HUES6 (cell line): Measurements from ENCODE around the gene CACNA1B.

Experiments
- H3K27ac ChIP-seq: 2 replicates; pipeline ENCODE4 v1.7.0; 2013; ENCODE audit warnings: low read depth, mild to moderate bottlenecking, low read length, inconsistent platforms
- H3K27me3 ChIP-seq: 2 replicates; pipeline ENCODE4 v1.6.1; 2013; ENCODE audit warnings: low read length; ENCODE audit not compliant: control insufficient read depth, insufficient read depth
- H3K36me3 ChIP-seq: 2 replicates; pipeline ENCODE4 v1.6.1; 2013; ENCODE audit warnings: low read length; ENCODE audit not compliant: control insufficient read depth, insufficient read depth
- H3K4me1 ChIP-seq: 2 replicates; pipeline ENCODE4 v1.6.1; 2013; ENCODE audit warnings: low read length; ENCODE audit not compliant: control insufficient read depth, insufficient read depth
- H3K4me3 ChIP-seq: 2 replicates; pipeline ENCODE4 v1.5.1; 2013; ENCODE audit warnings: low read depth, low read length
- H3K9ac ChIP-seq: one replicate; pipeline ENCODE4 v1.6.1; 2013; ENCODE audit warnings: mild to moderate bottlenecking, low read length
- H3K9me3 ChIP-seq: 2 replicates; pipeline ENCODE4 v1.6.1; 2013; ENCODE audit warnings: low read depth, low read length; ENCODE audit not compliant: control insufficient read depth, insufficient read depth

Gene CACNA1B

GRCh38 chr9:137955586-137955985, 78.0 kb downstream of the CACNA1B start:
- H3K27ac ChIP-seq: no peak overlapping the region
- no peak overlapping the region for H3K9ac ChIP-seq
- no peak overlapping the region for H3K4me3 ChIP-seq
- peaks cover 4% of the 10 kb centered on the region; the same call in 1 of the 2 replicates for H3K36me3 ChIP-seq
- H3K4me1 ChIP-seq: no peaks in the 10 kb centered on the region
- H3K9me3 ChIP-seq: no peaks in the 10 kb centered on the region
- H3K27me3 ChIP-seq: no peaks in the 10 kb centered on the region

GRCh38 chr9:137956039-137956438, 78.5 kb downstream of the CACNA1B start:
- Histone ChIP-seq H3K4me3 (no peak overlapping the region), H3K4me1 (no peaks in the 10 kb centered on the region), H3K27ac (no peak overlapping the region), H3K9ac (no peak overlapping the region), H3K9me3 (no peaks in the 10 kb centered on the region), H3K27me3 (no peaks in the 10 kb centered on the region), H3K36me3 (peaks cover 4% of the 10 kb centered on the region; the same call in 1 of the 2 replicates)

GRCh38 chr9:137956688-137957385, 79.3 kb downstream of the CACNA1B start:
- no peaks in the 10 kb centered on the region for H3K27me3 ChIP-seq
- no peaks in the 10 kb centered on the region for H3K4me1 ChIP-seq
- peaks cover 4% of the 10 kb centered on the region; the same call in 1 of the 2 replicates for H3K36me3 ChIP-seq
- H3K4me3 ChIP-seq: no peak overlapping the region
- no peaks in the 10 kb centered on the region for H3K9me3 ChIP-seq
- no peak overlapping the region for H3K9ac ChIP-seq
- no peak overlapping the region for H3K27ac ChIP-seq

GRCh38 chr9:137959641-137960411, 82.2 kb downstream of the CACNA1B start:
- no peaks in the 10 kb centered on the region for H3K4me1 ChIP-seq
- peak overlapping the region; percentile 26; the same call in 1 of the 2 replicates for H3K4me3 ChIP-seq
- no peaks in the 10 kb centered on the region for H3K27me3 ChIP-seq
- H3K9me3 ChIP-seq: no peaks in the 10 kb centered on the region
- H3K27ac ChIP-seq: no peak overlapping the region
- peaks cover 4% of the 10 kb centered on the region; the same call in 1 of the 2 replicates for H3K36me3 ChIP-seq
- no peak overlapping the region for H3K9ac ChIP-seq

- H3K9me3 ChIP-seq: no peaks in the 10 kb centered on the region
- H3K9ac ChIP-seq: no peak overlapping the region
- H3K27me3 ChIP-seq: no peaks in the 10 kb centered on the region
Observed at GRCh38 chr9:137960496-137960895, 82.9 kb downstream of the CACNA1B start.

GRCh38 chr9:137963525-137963924, 85.9 kb downstream of the CACNA1B start:
- Histone ChIP-seq H3K27me3 (no peaks in the 10 kb centered on the region), H3K9me3 (no peaks in the 10 kb centered on the region), H3K27ac (no peak overlapping the region), H3K4me1 (no peaks in the 10 kb centered on the region), H3K36me3 (no peaks in the 10 kb centered on the region; the same call in 1 of the 2 replicates), H3K4me3 (no peak overlapping the region), H3K9ac (no peak overlapping the region)

More at GRCh38 chr9:137960496-137960895, 82.9 kb downstream of the CACNA1B start:
- no peak overlapping the region for H3K27ac ChIP-seq
- H3K4me1 ChIP-seq: no peaks in the 10 kb centered on the region
- H3K36me3 ChIP-seq: peaks cover 4% of the 10 kb centered on the region; the same call in 1 of the 2 replicates
- peak overlapping the region; percentile 44 for H3K4me3 ChIP-seq

- Histone ChIP-seq H3K9ac (no peak overlapping the region), H3K9me3 (no peaks in the 10 kb centered on the region), H3K27me3 (no peaks in the 10 kb centered on the region), H3K36me3 (peaks cover 9% of the 10 kb centered on the region; the same call in 1 of the 2 replicates), H3K4me3 (no peak overlapping the region), H3K27ac (no peak overlapping the region), H3K4me1 (no peaks in the 10 kb centered on the region)
Observed at GRCh38 chr9:137965177-137965795, 87.7 kb downstream of the CACNA1B start.

- Histone ChIP-seq H3K4me1 (no peaks in the 10 kb centered on the region), H3K27ac (no peak overlapping the region), H3K9me3 (no peaks in the 10 kb centered on the region), H3K9ac (no peak overlapping the region), H3K4me3 (no peak overlapping the region), H3K27me3 (no peaks in the 10 kb centered on the region), H3K36me3 (peaks cover 12% of the 10 kb centered on the region; the same call in 1 of the 2 replicates)
Observed at GRCh38 chr9:137967280-137967953, 89.8 kb downstream of the CACNA1B start.

- no peaks in the 10 kb centered on the region for H3K27me3 ChIP-seq
- no peaks in the 10 kb centered on the region for H3K4me1 ChIP-seq
- H3K4me3 ChIP-seq: no peak overlapping the region
- no peak overlapping the region for H3K27ac ChIP-seq
- no peak overlapping the region for H3K9ac ChIP-seq
- no peaks in the 10 kb centered on the region for H3K9me3 ChIP-seq
- peaks cover 12% of the 10 kb centered on the region; the same call in 1 of the 2 replicates for H3K36me3 ChIP-seq
Observed at GRCh38 chr9:137968235-137968634, 90.7 kb downstream of the CACNA1B start.

GRCh38 chr9:137969008-137969407, 91.4 kb downstream of the CACNA1B start:
- H3K27me3 ChIP-seq: no peaks in the 10 kb centered on the region
- H3K4me3 ChIP-seq: no peak overlapping the region
- H3K36me3 ChIP-seq: peaks cover 12% of the 10 kb centered on the region; the same call in 1 of the 2 replicates
- no peaks in the 10 kb centered on the region for H3K9me3 ChIP-seq
- no peaks in the 10 kb centered on the region for H3K4me1 ChIP-seq
- H3K27ac ChIP-seq: no peak overlapping the region
- no peak overlapping the region for H3K9ac ChIP-seq
